CD14-positive monocyte (primary cell): ENCODE results near the gene HES2. TPM values are rescaled to one million over a fixed set of nuclear protein-coding genes. Genes with fewer than 3 reads are reported as not detected.
A peak's percentile ranks its signal among the peaks of the same experiment; 100 is the strongest.
"Not testable (repeated sequence)": the region's sequence is repeated elsewhere in the genome, so short reads cannot be mapped to it uniquely, and the experiment has no call there.

Source experiments
- DNase-seq, 3 donors: peaks; one replicate each; pipeline ENCODE4 v3.0.0-alpha.2; 2011 to 2022
- H2AFZ ChIP-seq: 2 replicates; pipeline ENCODE4 v1.6.0; 2012; ENCODE audit warnings: mild to moderate bottlenecking, low read depth, low read length, inconsistent platforms; ENCODE audit not compliant: insufficient read depth, poor library complexity, severe bottlenecking
- H3K27ac ChIP-seq, 2 donors: 1 replicate in 1 of 2; 2 replicates in 1 of 2; pipeline ENCODE4 v1.5.1; 2012 to 2013; ENCODE audit warnings: low read length in 2 of 2, control low read depth in 1 of 2, inconsistent platforms in 1 of 2, low read depth in 1 of 2, mild to moderate bottlenecking in 1 of 2
- H3K27me3 ChIP-seq, 2 donors: one replicate each; pipeline versions ENCODE4 v1.6.0 to v1.6.1; 2011 to 2013; ENCODE audit warnings: low read length in 2 of 2; ENCODE audit not compliant: control insufficient read depth in 2 of 2, insufficient read depth in 2 of 2
- H3K36me3 ChIP-seq, 2 donors: replicated peaks in 1 of 2; 1 replicate in 1 of 2; 2 replicates in 1 of 2; pipeline versions ENCODE4 v1.5.1 to v1.6.1; 2012 to 2013; ENCODE audit warnings: low read length in 2 of 2, control low read depth in 1 of 2, inconsistent platforms in 1 of 2, mild to moderate bottlenecking in 1 of 2; ENCODE audit not compliant: insufficient read depth in 2 of 2, control insufficient read depth in 1 of 2
- H3K4me1 ChIP-seq, 2 donors: 1 replicate in 1 of 2; 2 replicates in 1 of 2; pipeline versions ENCODE4 v1.5.1 to v1.6.1; 2012 to 2013; ENCODE audit warnings: low read length in 2 of 2, control low read depth in 1 of 2, inconsistent platforms in 1 of 2, mild to moderate bottlenecking in 1 of 2, moderate library complexity in 1 of 2; ENCODE audit not compliant: insufficient read depth in 2 of 2, control insufficient read depth in 1 of 2
- H3K4me2 ChIP-seq: replicated peaks from 2 replicates; pipeline ENCODE3; 2012; ENCODE audit warnings: low read length, moderate library complexity, mild to moderate bottlenecking; ENCODE audit not compliant: poor library complexity, severe bottlenecking; ENCODE audit errors: extremely low read depth
- H3K4me3 ChIP-seq, 3 experiments: fragments of 200-600 bp in 1 of 3; sonication (generic) in 1 of 3; replicated peaks in 1 of 3; 1 replicate in 2 of 3; 2 replicates in 1 of 3; pipeline ENCODE4 v1.5.1; 2011 to 2013; ENCODE audit warnings: low read length in 3 of 3, mild to moderate bottlenecking in 3 of 3, control low read depth in 2 of 3, low read depth in 2 of 3, inconsistent platforms in 1 of 3, moderate library complexity in 1 of 3
- H3K79me2 ChIP-seq: 2 replicates; pipeline ENCODE4 v1.6.0; 2012; ENCODE audit warnings: mild to moderate bottlenecking, control low read depth, inconsistent platforms, low read length, moderate library complexity; ENCODE audit not compliant: insufficient read depth
- H3K9ac ChIP-seq: 2 replicates; pipeline ENCODE4 v1.6.0; 2017; ENCODE audit warnings: low read length, mild to moderate bottlenecking; ENCODE audit not compliant: insufficient read depth, poor library complexity, severe bottlenecking
- H3K9me3 ChIP-seq, 2 donors: replicated peaks in 1 of 2; 1 replicate in 1 of 2; 2 replicates in 1 of 2; pipeline versions ENCODE4 v1.5.1 to v1.6.1; 2012 to 2013; ENCODE audit warnings: low read length in 2 of 2, control low read depth in 1 of 2; ENCODE audit not compliant: control insufficient read depth in 1 of 2, insufficient read depth in 1 of 2
- H4K20me1 ChIP-seq: 2 replicates; pipeline ENCODE4 v1.6.0; 2012; ENCODE audit warnings: mild to moderate bottlenecking, low read length, control low read depth, moderate library complexity; ENCODE audit not compliant: insufficient read depth
- H3K27ac Mint-ChIP-seq, 7 donors: one replicate each; pipeline ENCODE4 v1.8.0; 2020; ENCODE audit warnings: mild to moderate bottlenecking in 7 of 7, mixed read lengths in 7 of 7, moderate library complexity in 6 of 7, inconsistent platforms in 2 of 7
- H3K27me3 Mint-ChIP-seq, 3 donors: one replicate each; pipeline ENCODE4 v1.8.0; 2021 to 2022; ENCODE audit warnings: low read depth in 3 of 3, mild to moderate bottlenecking in 3 of 3, mixed read lengths in 3 of 3, moderate library complexity in 3 of 3, inconsistent platforms in 1 of 3
- H3K36me3 Mint-ChIP-seq, 2 donors: one replicate each; pipeline ENCODE4 v1.8.0; 2020; ENCODE audit warnings: mixed read lengths in 2 of 2, inconsistent platforms in 1 of 2, mild to moderate bottlenecking in 1 of 2
- H3K4me1 Mint-ChIP-seq: one replicate; pipeline ENCODE4 v1.8.0; 2020; ENCODE audit warnings: mild to moderate bottlenecking, mixed read lengths
- H3K4me3 Mint-ChIP-seq, 2 donors: one replicate each; pipeline ENCODE4 v1.8.0; 2020; ENCODE audit warnings: mild to moderate bottlenecking in 2 of 2, mixed read lengths in 2 of 2, moderate library complexity in 1 of 2
- H3K9me3 Mint-ChIP-seq, 7 donors: one replicate each; pipeline ENCODE4 v1.8.0; 2020 to 2022; ENCODE audit warnings: mixed read lengths in 7 of 7, mild to moderate bottlenecking in 6 of 7, moderate library complexity in 6 of 7, inconsistent platforms in 2 of 7
- CTCF ChIP-seq: fragments of 200-600 bp; IDR thresholded peaks from one replicate; pipeline ENCODE4 v1.8.0; 2022; ENCODE audit warnings: antibody characterized with exemption, mild to moderate bottlenecking
- WGBS: methylation state at CpG from one replicate; pipeline ENCODE4 v1.1.5; 2013; ENCODE audit warnings: missing lambda C conversion rate; ENCODE audit not compliant: insufficient coverage; 5-methylcytosine and 5-hydroxymethylcytosine counted together
- intact Hi-C, 2 donors: fragments of 100-400 bp; cut with micrococcal nuclease; formaldehyde crosslinking; loops; one replicate each; pipeline versions ENCODE4 v1.15.0 to v1.15.1; 2023
- polyA plus RNA-seq, 3 donors: library from polyadenylated mRNA; depleted of rRNA in 1 of 3; unstranded in 2 of 3; stranded (reverse) in 1 of 3; fragments of 300-500 nt in 2 of 3; fragments of >200 nt in 1 of 3; fragmentation: Illumina TruSeq in 2 of 3; gene quantifications; 1 replicate in 2 of 3; 2 replicates in 1 of 3; pipeline ENCODE4 v1.2.3, GENCODE V29; 2012 to 2021

The HES2 gene
- polyA plus RNA-seq, 3 donors = not detected

GRCh38 chr1:6440198-6441126, 20.7 kb upstream of the HES2 start:
- peaks cover 7 to 26% of the 10 kb centered on the region in 2 donors for H3K27me3 ChIP-seq
- no peaks in the 10 kb centered on the region for H3K9me3 ChIP-seq
- H3K27ac ChIP-seq = no peak overlapping the region
- intact Hi-C loops = no loop called here
- H3K9me3 Mint-ChIP-seq = peaks cover 0 to 8% (median 0%) of the 10 kb centered on the region in 7 donors
- H3K27ac Mint-ChIP-seq = no peak overlapping the region
- peak; percentile 53 for TF ChIP-seq CTCF
- no peak overlapping the region for H3K4me2 ChIP-seq
- H3K36me3 ChIP-seq = no peaks in the 10 kb centered on the region
- H3K4me1 ChIP-seq = peaks cover 0 to 4% of the 10 kb centered on the region in 2 donors
- no peak overlapping the region for H3K9ac ChIP-seq
- WGBS = 7% methylated on average over 80 of the region's 101 CpGs
- H3K4me3 Mint-ChIP-seq = peak overlapping the region; percentile 27 to 87
- peaks cover 28 to 65% (median 38%) of the 10 kb centered on the region in 3 donors for H3K27me3 Mint-ChIP-seq
- no peak overlapping the region for H3K4me3 ChIP-seq
- no peaks in the 10 kb centered on the region for H3K79me2 ChIP-seq
- H3K4me1 Mint-ChIP-seq = peaks cover 5% of the 10 kb centered on the region
- no peak overlapping the region for H2AFZ ChIP-seq
- H3K36me3 Mint-ChIP-seq = no peaks in the 10 kb centered on the region
- DNase-seq = peak in 1 of 3 donors; percentile 17
- no peaks in the 10 kb centered on the region for H4K20me1 ChIP-seq

- no peak overlapping the region for H3K4me3 ChIP-seq
- 5% methylated on average over 4 of the region's 5 CpGs for WGBS
- no peak overlapping the region for H3K27ac ChIP-seq
- H3K9me3 Mint-ChIP-seq = peaks cover 0 to 8% (median 0%) of the 10 kb centered on the region in 7 donors
- DNase-seq = peak; percentile 22 to 49 (median 49)
- no peaks in the 10 kb centered on the region for H3K36me3 Mint-ChIP-seq
- intact Hi-C loops = no loop called here
- H2AFZ ChIP-seq = no peak overlapping the region
- H3K36me3 ChIP-seq = no peaks in the 10 kb centered on the region
- no peak overlapping the region for H3K4me3 Mint-ChIP-seq
- peaks cover 7 to 26% of the 10 kb centered on the region in 2 donors for H3K27me3 ChIP-seq
- TF ChIP-seq CTCF = peak; percentile 98
- no peak overlapping the region for H3K4me2 ChIP-seq
- H3K9ac ChIP-seq = no peak overlapping the region
- peaks cover 0 to 4% of the 10 kb centered on the region in 2 donors for H3K4me1 ChIP-seq
- peaks cover 5% of the 10 kb centered on the region for H3K4me1 Mint-ChIP-seq
- H3K79me2 ChIP-seq = no peaks in the 10 kb centered on the region
- H3K9me3 ChIP-seq = no peaks in the 10 kb centered on the region
- H3K27ac Mint-ChIP-seq = no peak overlapping the region
- H3K27me3 Mint-ChIP-seq = peaks cover 24 to 58% (median 35%) of the 10 kb centered on the region in 3 donors
- no peaks in the 10 kb centered on the region for H4K20me1 ChIP-seq
Measured at GRCh38 chr1:6438047-6438525, 18.4 kb upstream of the HES2 start.

GRCh38 chr1:6437012-6437700, 17.4 kb upstream of the HES2 start:
- peaks cover 23 to 50% (median 28%) of the 10 kb centered on the region in 3 donors for H3K27me3 Mint-ChIP-seq
- H3K4me1 Mint-ChIP-seq, intact Hi-C loops: not testable (repeated sequence)

More at GRCh38 chr1:6437012-6437700, 17.4 kb upstream of the HES2 start:
- 63% methylated on average over 21 of the region's 22 CpGs for WGBS
- not testable (repeated sequence) for H3K4me2 ChIP-seq, H3K27ac Mint-ChIP-seq, H3K4me1 ChIP-seq, H3K27ac ChIP-seq, H2AFZ ChIP-seq, H3K9me3 Mint-ChIP-seq, H3K9ac ChIP-seq, H3K36me3 ChIP-seq, H3K9me3 ChIP-seq, H4K20me1 ChIP-seq, H3K4me3 Mint-ChIP-seq, DNase-seq, H3K79me2 ChIP-seq, H3K4me3 ChIP-seq, H3K36me3 Mint-ChIP-seq
- peaks cover 7 to 26% of the 10 kb centered on the region in 2 donors for H3K27me3 ChIP-seq
